ENCODE results near the gene BNIPL. TPM values are rescaled to one million over a fixed set of nuclear protein-coding genes. Genes with fewer than 3 reads are reported as not detected.

The BNIPL gene
- polyA plus RNA-seq, 1 donor (not counting 4 experiments of a cell fraction or from before 2014, with no cell fraction given): 9.8 TPM

DNA sequence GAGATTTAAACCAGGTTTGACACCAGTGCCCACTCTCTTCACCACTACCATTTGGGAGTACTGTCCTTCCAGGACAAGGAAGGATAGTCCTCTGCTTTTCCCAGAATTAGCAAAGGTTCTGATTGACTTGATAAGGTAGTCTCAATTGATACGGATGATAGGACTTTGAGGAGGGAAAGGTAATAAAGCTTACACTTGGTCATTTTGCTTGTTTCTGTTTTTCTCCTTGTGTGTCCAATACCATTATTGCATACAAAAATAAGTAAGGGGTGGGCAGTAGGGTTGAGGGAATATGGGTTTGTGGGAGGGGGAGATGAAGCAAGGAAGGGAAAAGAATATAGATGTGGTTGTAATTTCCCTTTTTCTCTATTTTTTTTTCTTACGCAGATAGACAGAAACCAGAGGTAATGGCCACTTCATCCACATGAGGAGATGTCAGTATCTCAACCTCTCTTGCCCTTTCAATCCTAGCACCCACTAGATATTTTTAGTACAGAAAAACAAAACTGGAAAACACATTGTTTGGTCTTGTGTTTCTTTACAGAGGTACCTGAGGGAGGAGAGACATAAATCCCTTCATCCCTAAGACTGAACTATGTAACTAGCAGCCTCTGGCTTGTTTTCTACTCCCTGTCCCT, 13.8 kb downstream of the BNIPL start:
- H3K27ac ChIP-seq (ENCODE audit: control insufficient read depth, insufficient read depth, low read length): no peak overlapping the region
- H3K9me1 ChIP-seq (ENCODE audit: control insufficient read depth, extremely low read depth, insufficient read depth, low read length): peaks cover 3% of the 10 kb centered on the region
- H3K79me2 ChIP-seq (ENCODE audit: control insufficient read depth, insufficient read depth, low read length): peaks cover 5% of the 10 kb centered on the region
- H2AFZ ChIP-seq (ENCODE audit: control insufficient read depth, low read length): no peak overlapping the region
- TF ChIP-seq, protein P1, sequence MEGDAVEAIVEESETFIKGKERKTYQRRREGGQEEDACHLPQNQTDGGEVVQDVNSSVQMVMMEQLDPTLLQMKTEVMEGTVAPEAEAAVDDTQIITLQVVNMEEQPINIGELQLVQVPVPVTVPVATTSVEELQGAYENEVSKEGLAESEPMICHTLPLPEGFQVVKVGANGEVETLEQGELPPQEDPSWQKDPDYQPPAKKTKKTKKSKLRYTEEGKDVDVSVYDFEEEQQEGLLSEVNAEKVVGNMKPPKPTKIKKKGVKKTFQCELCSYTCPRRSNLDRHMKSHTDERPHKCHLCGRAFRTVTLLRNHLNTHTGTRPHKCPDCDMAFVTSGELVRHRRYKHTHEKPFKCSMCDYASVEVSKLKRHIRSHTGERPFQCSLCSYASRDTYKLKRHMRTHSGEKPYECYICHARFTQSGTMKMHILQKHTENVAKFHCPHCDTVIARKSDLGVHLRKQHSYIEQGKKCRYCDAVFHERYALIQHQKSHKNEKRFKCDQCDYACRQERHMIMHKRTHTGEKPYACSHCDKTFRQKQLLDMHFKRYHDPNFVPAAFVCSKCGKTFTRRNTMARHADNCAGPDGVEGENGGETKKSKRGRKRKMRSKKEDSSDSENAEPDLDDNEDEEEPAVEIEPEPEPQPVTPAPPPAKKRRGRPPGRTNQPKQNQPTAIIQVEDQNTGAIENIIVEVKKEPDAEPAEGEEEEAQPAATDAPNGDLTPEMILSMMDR (optimal IDR thresholded peaks at IDR 0.05 in 1 of 3, IDR thresholded peaks at IDR 0.05 in 1 of 3, conservative IDR thresholded peaks at IDR 0.05 in 1 of 3; ENCODE audit: extremely low read depth in 1 of 3, insufficient read depth in 2 of 3, low read length in 3 of 3): no peak
- no peak for TF ChIP-seq EZH2 (IDR thresholded peaks at IDR 0.05; ENCODE audit: low read length)
- no peaks in the 10 kb centered on the region for H3K27me3 ChIP-seq (ENCODE audit: control insufficient read depth, extremely low read depth, insufficient read depth, low read length)
- H3K36me3 ChIP-seq (ENCODE audit: control insufficient read depth in 2 of 2, extremely low read depth in 1 of 2, insufficient read depth in 2 of 2, low read length in 2 of 2): peaks cover 28 to 36% of the 10 kb centered on the region in 2 experiments
- H3K4me1 ChIP-seq (ENCODE audit: control insufficient read depth, extremely low read depth, insufficient read depth, low read length): peaks cover 20% of the 10 kb centered on the region
- H3K4me2 ChIP-seq (ENCODE audit: control insufficient read depth, extremely low read depth, insufficient read depth, low read depth, low read length): no peak overlapping the region
- no peak overlapping the region for H3K9ac ChIP-seq (ENCODE audit: control insufficient read depth, extremely low read depth, insufficient read depth, low read length)
- dilution Hi-C loops (cut with MboI; ENCODE audit: extremely low pct_ligation_motif_present, low sequenced_read_pairs): no loop called here
- no peak for FAIRE-seq
- no peaks in the 10 kb centered on the region for H3K9me3 ChIP-seq (ENCODE audit: control insufficient read depth, low read depth, low read length)
- peaks cover 2% of the 10 kb centered on the region for H4K20me1 ChIP-seq (ENCODE audit: control insufficient read depth, extremely low read depth, insufficient read depth, low read length)
- no peak overlapping the region for H3K4me3 ChIP-seq (ENCODE audit: control insufficient read depth in 2 of 3, extremely low read depth in 1 of 3, insufficient read depth in 2 of 3, low read depth in 1 of 3, low read length in 3 of 3)
- DNase-seq (ENCODE audit: low read depth, low spot score): no peak

GRCh38 chr1:151051356-151052009, 15.1 kb downstream of the BNIPL start:
- H3K36me3 ChIP-seq (ENCODE audit: control insufficient read depth in 2 of 2, extremely low read depth in 1 of 2, insufficient read depth in 2 of 2, low read length in 2 of 2): peaks cover 40 to 49% of the 10 kb centered on the region in 2 experiments
- no peak overlapping the region for H2AFZ ChIP-seq (ENCODE audit: control insufficient read depth, low read length)
- DNase-seq (ENCODE audit: low read depth, low spot score) (no peak), FAIRE-seq (no peak)
- peaks cover 9% of the 10 kb centered on the region for H3K9me1 ChIP-seq (ENCODE audit: control insufficient read depth, extremely low read depth, insufficient read depth, low read length)
- no peaks in the 10 kb centered on the region for H3K27me3 ChIP-seq (ENCODE audit: control insufficient read depth, extremely low read depth, insufficient read depth, low read length)
- H3K9me3 ChIP-seq (ENCODE audit: control insufficient read depth, low read depth, low read length): no peaks in the 10 kb centered on the region
- dilution Hi-C loops (cut with MboI; ENCODE audit: extremely low pct_ligation_motif_present, low sequenced_read_pairs): no loop called here
- no peak overlapping the region for H3K27ac ChIP-seq (ENCODE audit: control insufficient read depth, insufficient read depth, low read length)
- H3K4me3 ChIP-seq (ENCODE audit: control insufficient read depth in 2 of 3, extremely low read depth in 1 of 3, insufficient read depth in 2 of 3, low read depth in 1 of 3, low read length in 3 of 3): no peak overlapping the region
- TF ChIP-seq EZH2 (IDR thresholded peaks at IDR 0.05; ENCODE audit: low read length): no peak
- TF ChIP-seq, protein P1 (optimal IDR thresholded peaks at IDR 0.05 in 1 of 3, IDR thresholded peaks at IDR 0.05 in 1 of 3, conservative IDR thresholded peaks at IDR 0.05 in 1 of 3; ENCODE audit: extremely low read depth in 1 of 3, insufficient read depth in 2 of 3, low read length in 3 of 3): no peak
- H3K4me2 ChIP-seq (ENCODE audit: control insufficient read depth, extremely low read depth, insufficient read depth, low read depth, low read length): no peak overlapping the region
- H3K4me1 ChIP-seq (ENCODE audit: control insufficient read depth, extremely low read depth, insufficient read depth, low read length): peaks cover 33% of the 10 kb centered on the region
- peaks cover 12% of the 10 kb centered on the region for H4K20me1 ChIP-seq (ENCODE audit: control insufficient read depth, extremely low read depth, insufficient read depth, low read length)
- H3K79me2 ChIP-seq (ENCODE audit: control insufficient read depth, insufficient read depth, low read length): peaks cover 18% of the 10 kb centered on the region
- no peak overlapping the region for H3K9ac ChIP-seq (ENCODE audit: control insufficient read depth, extremely low read depth, insufficient read depth, low read length)

Measured in keratinocyte (primary cell).